OCI-LY1 (cell line): ENCODE results near the gene CERK.

Experiments
- CTCF ChIP-seq: fragments of 200-600 bp; sonication (generic), shearing (Covaris generic); IDR thresholded peaks from 2 replicates; pipeline ENCODE4 v1.5.1; 2017; ENCODE audit warnings: mild to moderate bottlenecking, antibody characterized with exemption, low read length, moderate library complexity, mixed read lengths
- EZH2 ChIP-seq: fragments of 200-600 bp; sonication (generic), shearing (Covaris generic); IDR thresholded peaks from 2 replicates; pipeline ENCODE4 v1.8.0; 2017; ENCODE audit warnings: borderline replicate concordance, mixed run types, mild to moderate bottlenecking, antibody characterized with exemption, low read length, moderate library complexity, mixed read lengths

GRCh38 chr22:46739094-46739870 lies 1.2 kb upstream of the CERK start:
- TF ChIP-seq CTCF (no peak), EZH2 (no peak)
